ENCODE results near the gene LRRN2. TPM values are rescaled to one million over a fixed set of nuclear protein-coding genes. Genes with fewer than 3 reads are reported as not detected.

The LRRN2 gene
- total RNA-seq, 2 donors from 2014 or later: 0.33 to 1.6 TPM

DNA sequence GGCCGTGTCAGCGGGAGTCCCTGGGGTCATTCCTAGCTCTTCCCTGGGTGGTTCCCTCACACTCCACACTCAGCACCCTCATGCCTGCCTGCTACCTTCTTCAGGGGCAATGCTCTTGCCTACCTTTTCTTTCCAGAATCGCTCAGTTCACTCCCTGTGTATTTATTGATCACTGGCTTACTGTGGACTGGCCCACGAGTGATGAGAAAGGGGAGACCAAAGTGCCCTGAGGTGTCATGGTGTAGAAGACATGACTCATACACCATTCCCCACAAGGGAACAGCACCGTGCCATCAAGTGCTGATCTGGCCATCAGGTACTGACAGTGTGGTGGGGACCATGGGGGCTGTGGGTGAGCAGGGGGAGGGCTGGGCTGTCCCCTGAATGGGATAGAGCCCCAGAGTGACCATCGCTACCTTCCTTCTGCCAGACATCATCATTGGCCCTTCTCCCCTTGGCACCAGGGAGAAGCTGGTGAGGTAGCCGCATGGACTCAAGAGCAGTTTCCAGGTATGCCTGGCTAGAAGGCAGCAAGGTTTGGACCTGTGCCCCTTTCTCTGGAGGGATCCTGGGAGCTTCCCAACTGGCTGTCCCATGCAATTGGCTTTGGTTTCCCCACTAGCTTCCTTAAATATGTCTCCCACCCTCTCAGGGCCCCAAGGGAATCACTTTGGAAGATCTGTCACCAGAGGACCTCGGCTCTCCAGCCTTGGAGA is 17.2 kb upstream of the LRRN2 start:
- no peak overlapping the region for H3K27ac ChIP-seq
- 66 to 68% methylated on average over 8 of the region's 8 CpGs for WGBS, 2 donors

GRCh38 chr1:204701229-204701628 is 15.7 kb upstream of the LRRN2 start:
- intact Hi-C loops (cut with DNase I): no loop called here
- no peak for DNase-seq
- no peaks in the 10 kb centered on the region for H3K36me3 ChIP-seq (replicated peaks in 1 of 2; ENCODE audit: insufficient read depth in 1 of 2, low read depth in 2 of 2)
- H3K9me3 ChIP-seq: no peaks in the 10 kb centered on the region
- no peak for TF ChIP-seq CTCF (IDR thresholded peaks at IDR 0.05)
- TF ChIP-seq POLR2A (IDR thresholded peaks at IDR 0.05): no peak
- WGBS, 2 donors: 66 to 73% methylated on average over 3 of the region's 3 CpGs
- H3K27me3 ChIP-seq: no peaks in the 10 kb centered on the region
- H3K4me3 ChIP-seq: no peak overlapping the region
- no peak for ATAC-seq
- no peaks in the 10 kb centered on the region for H3K4me1 ChIP-seq
- H3K27ac ChIP-seq: no peak overlapping the region

More for the DNA sequence above, 17.2 kb upstream of the LRRN2 start:
- H3K27me3 ChIP-seq: no peaks in the 10 kb centered on the region
- no peak for DNase-seq
- H3K36me3 ChIP-seq (replicated peaks in 1 of 2; ENCODE audit: insufficient read depth in 1 of 2, low read depth in 2 of 2): no peaks in the 10 kb centered on the region
- no peaks in the 10 kb centered on the region for H3K4me1 ChIP-seq
- no peak for ATAC-seq
- no peaks in the 10 kb centered on the region for H3K9me3 ChIP-seq
- intact Hi-C loops (cut with DNase I): no loop called here
- no peak overlapping the region for H3K4me3 ChIP-seq
- TF ChIP-seq POLR2A (IDR thresholded peaks at IDR 0.05) (no peak), CTCF (IDR thresholded peaks at IDR 0.05) (no peak)

DNA sequence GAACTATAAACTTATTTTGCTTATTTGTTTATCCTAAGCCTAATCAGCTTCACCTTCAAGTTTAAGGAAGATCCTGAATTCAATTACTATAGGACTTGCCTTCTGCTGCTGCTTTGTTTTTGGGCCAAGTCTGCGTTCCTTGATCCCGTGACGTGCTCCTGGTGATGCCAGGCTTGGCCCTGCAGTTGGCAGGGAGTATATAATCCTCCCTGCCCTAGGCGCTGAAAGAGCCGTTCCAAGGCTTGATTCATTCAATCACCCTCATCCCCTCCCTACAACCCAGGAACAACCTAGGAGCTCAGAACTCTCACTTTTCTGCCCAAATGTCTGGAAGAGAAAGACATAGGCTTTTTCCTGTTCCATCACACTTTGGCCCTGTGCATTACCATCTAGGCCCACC is 12.4 kb upstream of the LRRN2 start:
- WGBS, 2 donors: 82 to 88% methylated on average over 5 of the region's 5 CpGs

GRCh38 chr1:204696606-204697005 is 11.1 kb upstream of the LRRN2 start:
- no peaks in the 10 kb centered on the region for H3K36me3 ChIP-seq (replicated peaks in 1 of 2; ENCODE audit: insufficient read depth in 1 of 2, low read depth in 2 of 2)
- 85 to 88% methylated on average over 17 of the region's 17 CpGs for WGBS, 2 donors
- no peak overlapping the region for H3K4me3 ChIP-seq
- no peaks in the 10 kb centered on the region for H3K27me3 ChIP-seq
- intact Hi-C loops (cut with DNase I): no loop called here
- H3K27ac ChIP-seq: no peak overlapping the region
- ATAC-seq: no peak
- H3K4me1 ChIP-seq: no peaks in the 10 kb centered on the region
- TF ChIP-seq POLR2A (IDR thresholded peaks at IDR 0.05) (no peak), CTCF (IDR thresholded peaks at IDR 0.05) (no peak)
- H3K9me3 ChIP-seq: no peaks in the 10 kb centered on the region
- no peak for DNase-seq

More for the DNA sequence above, 12.4 kb upstream of the LRRN2 start:
- DNase-seq (no peak), ATAC-seq (no peak)
- TF ChIP-seq POLR2A (IDR thresholded peaks at IDR 0.05): no peak
- no peak for TF ChIP-seq CTCF (IDR thresholded peaks at IDR 0.05)
- intact Hi-C loops (cut with DNase I): no loop called here
- H3K4me3 ChIP-seq: no peak overlapping the region
- H3K27ac ChIP-seq: no peak overlapping the region
- no peaks in the 10 kb centered on the region for H3K9me3 ChIP-seq
- no peaks in the 10 kb centered on the region for H3K4me1 ChIP-seq
- no peaks in the 10 kb centered on the region for H3K27me3 ChIP-seq
- H3K36me3 ChIP-seq (replicated peaks in 1 of 2; ENCODE audit: insufficient read depth in 1 of 2, low read depth in 2 of 2): no peaks in the 10 kb centered on the region

DNA sequence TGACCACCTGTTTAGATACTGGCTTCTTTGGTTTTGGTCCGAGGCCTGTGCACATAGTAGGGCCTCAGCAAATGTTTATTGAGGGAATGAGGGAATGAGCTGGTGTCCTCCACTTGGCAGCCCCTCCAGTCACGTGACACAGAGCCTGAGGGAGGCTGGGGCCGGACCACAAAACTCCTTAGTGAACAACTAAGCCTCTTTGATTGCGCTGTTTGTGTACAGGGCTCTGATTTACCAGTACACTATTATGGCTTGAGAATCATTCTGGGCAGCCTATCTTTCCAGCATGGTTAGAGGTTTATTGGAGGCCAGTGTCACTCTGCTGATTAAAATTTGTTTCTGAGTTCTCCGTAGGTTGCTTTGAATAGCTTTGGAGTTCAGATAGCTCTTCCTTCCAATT is 10.2 kb upstream of the LRRN2 start:
- no peaks in the 10 kb centered on the region for H3K27me3 ChIP-seq
- no peaks in the 10 kb centered on the region for H3K36me3 ChIP-seq (replicated peaks in 1 of 2; ENCODE audit: insufficient read depth in 1 of 2, low read depth in 2 of 2)
- no peaks in the 10 kb centered on the region for H3K9me3 ChIP-seq
- H3K4me3 ChIP-seq: no peak overlapping the region
- 63 to 78% methylated on average over 5 of the region's 5 CpGs for WGBS, 2 donors
- no peak for DNase-seq
- TF ChIP-seq POLR2A (IDR thresholded peaks at IDR 0.05) (no peak), CTCF (IDR thresholded peaks at IDR 0.05) (no peak)
- ATAC-seq: no peak
- intact Hi-C loops (cut with DNase I): no loop called here
- no peaks in the 10 kb centered on the region for H3K4me1 ChIP-seq
- H3K27ac ChIP-seq: no peak overlapping the region

Data from body of pancreas (tissue), 4 donors.